Loucy (cell line): ENCODE data around the gene TNRC6B.

Experiments
- H2AFZ ChIP-seq: fragments of 200-600 bp; sonication (generic); 2 replicates; pipeline ENCODE4 v1.6.0; 2016; ENCODE audit warnings: antibody characterized with exemption, mild to moderate bottlenecking, low read length, moderate library complexity
- H3F3A ChIP-seq: fragments of 200-600 bp; 2 replicates; pipeline ENCODE4 v1.6.0; 2016; ENCODE audit warnings: antibody characterized with exemption, low read depth, mild to moderate bottlenecking
- H3K27me3 ChIP-seq: fragments of 200-600 bp; sonication (generic); 2 replicates; pipeline ENCODE4 v1.6.1; 2014; ENCODE audit warnings: low read length, mild to moderate bottlenecking; ENCODE audit not compliant: insufficient read depth, poor library complexity, severe bottlenecking
- H3K36me3 ChIP-seq: fragments of 200-600 bp; sonication (generic); 2 replicates; pipeline ENCODE4 v1.6.1; 2016; ENCODE audit warnings: low read length; ENCODE audit not compliant: insufficient read depth
- H3K4me1 ChIP-seq: fragments of 200-600 bp; sonication (generic); 2 replicates; pipeline ENCODE4 v1.5.1; 2014; ENCODE audit warnings: low read length, mild to moderate bottlenecking; ENCODE audit not compliant: insufficient read depth, poor library complexity, severe bottlenecking
- H3K4me2 ChIP-seq: fragments of 200-600 bp; sonication (generic); 2 replicates; pipeline ENCODE4 v1.6.0; 2014; ENCODE audit warnings: antibody characterized with exemption, low read length, low read depth, mild to moderate bottlenecking; ENCODE audit not compliant: poor library complexity, severe bottlenecking
- H3K4me3 ChIP-seq: fragments of 200-600 bp; sonication (generic); 2 replicates; pipeline ENCODE4 v1.5.1; 2014; ENCODE audit warnings: low read length, mild to moderate bottlenecking, mixed read lengths; ENCODE audit not compliant: poor library complexity, severe bottlenecking
- H3K79me2 ChIP-seq: fragments of 200-600 bp; sonication (generic); 2 replicates; pipeline ENCODE4 v1.6.1; 2014; ENCODE audit warnings: low read length; ENCODE audit not compliant: insufficient read depth
- H3K9ac ChIP-seq: fragments of 200-600 bp; sonication (generic); 2 replicates; pipeline ENCODE4 v1.6.0; 2014; ENCODE audit warnings: mild to moderate bottlenecking, low read depth, low read length, moderate library complexity; ENCODE audit not compliant: poor library complexity, severe bottlenecking
- H3K9me2 ChIP-seq: fragments of 200-600 bp; sonication (generic); replicated peaks from 2 replicates; pipeline ENCODE4 v1.6.1; 2016; ENCODE audit warnings: low read depth, low read length, mixed read lengths
- H3K9me3 ChIP-seq: fragments of 200-600 bp; sonication (generic); 2 replicates; pipeline ENCODE4 v1.6.1; 2014; ENCODE audit warnings: mild to moderate bottlenecking, antibody characterized with exemption, low read length, low read depth; ENCODE audit not compliant: insufficient read depth
- H4K20me1 ChIP-seq: fragments of 200-600 bp; sonication (generic); 2 replicates; pipeline ENCODE4 v1.6.0; 2014; ENCODE audit warnings: antibody characterized with exemption, low read length, mild to moderate bottlenecking; ENCODE audit not compliant: insufficient read depth, poor library complexity, severe bottlenecking
- EZH2phosphoT487 ChIP-seq: fragments of 200-600 bp; IDR thresholded peaks from 2 replicates; pipeline ENCODE4 v1.6.1; 2018; ENCODE audit warnings: antibody characterized with exemption, mild to moderate bottlenecking, moderate library complexity, borderline replicate concordance
- TF ChIP-seq, protein P1 (sequence below): fragments of 200-600 bp; sonication (generic); conservative IDR thresholded peaks from 2 replicates; pipeline ENCODE4 v1.5.1; 2014; ENCODE audit warnings: mild to moderate bottlenecking, antibody characterized with exemption, low read length

Gene TNRC6B, protein sequence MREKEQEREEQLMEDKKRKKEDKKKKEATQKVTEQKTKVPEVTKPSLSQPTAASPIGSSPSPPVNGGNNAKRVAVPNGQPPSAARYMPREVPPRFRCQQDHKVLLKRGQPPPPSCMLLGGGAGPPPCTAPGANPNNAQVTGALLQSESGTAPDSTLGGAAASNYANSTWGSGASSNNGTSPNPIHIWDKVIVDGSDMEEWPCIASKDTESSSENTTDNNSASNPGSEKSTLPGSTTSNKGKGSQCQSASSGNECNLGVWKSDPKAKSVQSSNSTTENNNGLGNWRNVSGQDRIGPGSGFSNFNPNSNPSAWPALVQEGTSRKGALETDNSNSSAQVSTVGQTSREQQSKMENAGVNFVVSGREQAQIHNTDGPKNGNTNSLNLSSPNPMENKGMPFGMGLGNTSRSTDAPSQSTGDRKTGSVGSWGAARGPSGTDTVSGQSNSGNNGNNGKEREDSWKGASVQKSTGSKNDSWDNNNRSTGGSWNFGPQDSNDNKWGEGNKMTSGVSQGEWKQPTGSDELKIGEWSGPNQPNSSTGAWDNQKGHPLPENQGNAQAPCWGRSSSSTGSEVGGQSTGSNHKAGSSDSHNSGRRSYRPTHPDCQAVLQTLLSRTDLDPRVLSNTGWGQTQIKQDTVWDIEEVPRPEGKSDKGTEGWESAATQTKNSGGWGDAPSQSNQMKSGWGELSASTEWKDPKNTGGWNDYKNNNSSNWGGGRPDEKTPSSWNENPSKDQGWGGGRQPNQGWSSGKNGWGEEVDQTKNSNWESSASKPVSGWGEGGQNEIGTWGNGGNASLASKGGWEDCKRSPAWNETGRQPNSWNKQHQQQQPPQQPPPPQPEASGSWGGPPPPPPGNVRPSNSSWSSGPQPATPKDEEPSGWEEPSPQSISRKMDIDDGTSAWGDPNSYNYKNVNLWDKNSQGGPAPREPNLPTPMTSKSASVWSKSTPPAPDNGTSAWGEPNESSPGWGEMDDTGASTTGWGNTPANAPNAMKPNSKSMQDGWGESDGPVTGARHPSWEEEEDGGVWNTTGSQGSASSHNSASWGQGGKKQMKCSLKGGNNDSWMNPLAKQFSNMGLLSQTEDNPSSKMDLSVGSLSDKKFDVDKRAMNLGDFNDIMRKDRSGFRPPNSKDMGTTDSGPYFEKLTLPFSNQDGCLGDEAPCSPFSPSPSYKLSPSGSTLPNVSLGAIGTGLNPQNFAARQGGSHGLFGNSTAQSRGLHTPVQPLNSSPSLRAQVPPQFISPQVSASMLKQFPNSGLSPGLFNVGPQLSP (N-terminal part only)

DNA sequence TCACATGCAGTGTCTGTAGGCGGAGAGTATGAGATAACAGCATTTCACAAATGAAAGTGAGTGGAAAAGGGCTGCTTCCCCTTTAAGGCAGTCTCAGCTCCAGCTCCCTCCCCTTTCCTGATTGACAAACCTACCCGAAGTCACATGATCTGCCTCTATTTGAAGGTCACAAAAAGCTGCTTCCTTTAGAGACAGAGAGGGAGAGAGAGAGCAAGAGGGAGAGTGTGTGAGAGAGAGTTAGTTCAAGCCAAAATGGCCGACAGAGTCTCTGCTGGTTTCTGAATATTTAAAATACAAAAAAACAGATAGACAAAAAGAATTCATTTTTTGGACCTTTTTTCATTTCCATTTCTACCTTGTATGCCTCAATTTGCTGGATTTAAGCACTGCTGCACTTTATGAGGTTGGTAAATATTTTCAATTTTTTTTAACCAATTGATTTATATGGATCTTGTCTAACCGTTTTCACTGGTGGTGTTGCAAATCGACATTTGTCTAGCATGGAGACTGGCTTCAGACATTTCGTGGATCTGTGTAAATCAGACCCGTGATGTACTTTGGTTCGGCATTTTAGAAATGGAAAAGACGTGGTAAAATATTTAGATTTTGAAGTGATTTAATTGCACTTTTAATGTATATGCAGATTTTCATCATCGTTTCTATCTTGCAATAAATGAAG lies at the start of gene TNRC6B:
TNRC6B (plus strand) TSS at position 188 of the 679 bp plus-strand sequence; CDS start at position 399, 211 bp downstream.
- no peaks in the 10 kb centered on the region for H3F3A ChIP-seq

DNA sequence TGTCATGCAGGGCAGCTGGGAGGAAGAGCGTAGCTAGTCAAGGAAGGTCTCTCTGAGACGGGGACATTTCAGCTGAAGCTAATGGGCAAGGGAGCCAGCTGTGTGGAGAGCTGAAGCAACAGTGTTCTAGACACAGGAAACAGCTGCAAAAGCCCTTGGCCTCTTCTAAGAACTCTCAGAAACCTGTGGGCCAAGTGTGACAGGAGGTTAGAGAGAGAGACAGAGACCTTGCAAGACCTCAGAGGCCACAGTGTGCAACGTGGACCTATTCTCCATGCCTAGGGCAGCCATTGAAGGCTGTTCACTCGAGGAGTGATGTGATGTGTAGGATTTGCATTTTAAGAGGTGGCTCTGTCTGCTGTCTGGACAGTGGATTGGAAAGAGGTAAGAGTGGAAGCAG lies 48.7 kb upstream of the TNRC6B start:
- no peaks in the 10 kb centered on the region for H3K9me2 ChIP-seq
- no peaks in the 10 kb centered on the region for H3F3A ChIP-seq
- peaks cover 20% of the 10 kb centered on the region for H3K4me1 ChIP-seq
- H4K20me1 ChIP-seq, result no peaks in the 10 kb centered on the region
- H3K4me3 ChIP-seq, result no peak overlapping the region
- H3K36me3 ChIP-seq, result peaks cover 21% of the 10 kb centered on the region; the same call in 1 of the 2 replicates
- no peak for TF ChIP-seq EZH2phosphoT487
- TF ChIP-seq, protein P1, sequence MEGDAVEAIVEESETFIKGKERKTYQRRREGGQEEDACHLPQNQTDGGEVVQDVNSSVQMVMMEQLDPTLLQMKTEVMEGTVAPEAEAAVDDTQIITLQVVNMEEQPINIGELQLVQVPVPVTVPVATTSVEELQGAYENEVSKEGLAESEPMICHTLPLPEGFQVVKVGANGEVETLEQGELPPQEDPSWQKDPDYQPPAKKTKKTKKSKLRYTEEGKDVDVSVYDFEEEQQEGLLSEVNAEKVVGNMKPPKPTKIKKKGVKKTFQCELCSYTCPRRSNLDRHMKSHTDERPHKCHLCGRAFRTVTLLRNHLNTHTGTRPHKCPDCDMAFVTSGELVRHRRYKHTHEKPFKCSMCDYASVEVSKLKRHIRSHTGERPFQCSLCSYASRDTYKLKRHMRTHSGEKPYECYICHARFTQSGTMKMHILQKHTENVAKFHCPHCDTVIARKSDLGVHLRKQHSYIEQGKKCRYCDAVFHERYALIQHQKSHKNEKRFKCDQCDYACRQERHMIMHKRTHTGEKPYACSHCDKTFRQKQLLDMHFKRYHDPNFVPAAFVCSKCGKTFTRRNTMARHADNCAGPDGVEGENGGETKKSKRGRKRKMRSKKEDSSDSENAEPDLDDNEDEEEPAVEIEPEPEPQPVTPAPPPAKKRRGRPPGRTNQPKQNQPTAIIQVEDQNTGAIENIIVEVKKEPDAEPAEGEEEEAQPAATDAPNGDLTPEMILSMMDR, result no peak
- peak overlapping the region; percentile 5 for H3K9ac ChIP-seq
- H3K4me2 ChIP-seq, result peak overlapping the region; percentile 38
- no peak overlapping the region for H2AFZ ChIP-seq
- peaks cover 7% of the 10 kb centered on the region; the same call in 1 of the 2 replicates for H3K79me2 ChIP-seq
- no peaks in the 10 kb centered on the region for H3K27me3 ChIP-seq
- H3K9me3 ChIP-seq, result no peaks in the 10 kb centered on the region

More for the DNA sequence above, at the start of gene TNRC6B:
- Histone ChIP-seq H3K9me2 (no peaks in the 10 kb centered on the region), H4K20me1 (peaks cover 36% of the 10 kb centered on the region), H3K9me3 (no peaks in the 10 kb centered on the region), H3K9ac (peak within 1 kb of the TSS; percentile 87), H3K4me1 (peaks cover 49% of the 10 kb centered on the region), H3K79me2 (peaks cover 68% of the 10 kb centered on the region), H2AFZ (0 out of 2 replicates have a peak within 1 kb of the TSS, but pooled peaks have one; percentile 16), H3K36me3 (no peaks in the 10 kb centered on the region), H3K27me3 (no peaks in the 10 kb centered on the region), H3K4me2 (peak within 1 kb of the TSS; percentile 96), H3K4me3 (peak within 1 kb of the TSS; percentile 77)
- TF ChIP-seq, protein P1, result no peak
- no peak for TF ChIP-seq EZH2phosphoT487

DNA sequence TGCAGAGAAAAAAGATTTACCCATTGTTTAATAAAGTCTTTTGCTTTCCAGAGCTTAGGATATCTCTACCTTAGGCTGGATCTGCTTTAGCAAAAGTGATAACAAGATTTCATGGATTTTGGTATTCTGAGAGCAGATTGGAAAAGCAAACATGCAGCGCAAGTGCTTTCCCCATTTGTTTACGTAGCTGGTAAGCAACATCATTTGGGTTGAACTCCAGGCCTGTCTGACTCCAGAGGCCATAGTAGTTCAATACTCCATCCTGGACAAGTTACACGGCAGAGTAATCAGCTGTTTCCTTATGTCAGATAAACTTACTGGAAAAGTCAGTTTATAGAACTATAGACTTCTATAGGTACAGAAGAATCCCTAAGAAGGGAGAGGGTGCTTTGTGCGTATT lies 40.6 kb upstream of the TNRC6B start:
- Histone ChIP-seq H3K9me2 (no peaks in the 10 kb centered on the region), H3F3A (no peaks in the 10 kb centered on the region), H3K79me2 (no peaks in the 10 kb centered on the region), H3K4me3 (no peak overlapping the region), H3K4me1 (no peaks in the 10 kb centered on the region), H3K27me3 (no peaks in the 10 kb centered on the region), H3K9me3 (no peaks in the 10 kb centered on the region), H3K4me2 (no peak overlapping the region), H2AFZ (no peak overlapping the region), H3K36me3 (peaks cover 32% of the 10 kb centered on the region), H3K9ac (no peak overlapping the region), H4K20me1 (no peaks in the 10 kb centered on the region)
- TF ChIP-seq, protein P1, result no peak
- TF ChIP-seq EZH2phosphoT487, result no peak
